OCI-LY7 (cell line): ENCODE results near the gene AP4S1.

Source experiments
- CTCF ChIP-seq: fragments of 200-600 bp; sonication (generic); conservative IDR thresholded peaks from 2 replicates; pipeline ENCODE4 v1.5.1; 2014; ENCODE audit warnings: mild to moderate bottlenecking, antibody characterized with exemption, low read length, moderate library complexity, mixed read lengths
- EZH2phosphoT487 ChIP-seq: fragments of 200-600 bp; sonication (generic); IDR thresholded peaks from 2 replicates; pipeline ENCODE4 v1.6.1; 2018; ENCODE audit warnings: low read depth, borderline replicate concordance, mild to moderate bottlenecking, mixed run types, antibody characterized with exemption, low read length, moderate library complexity, mixed read lengths

GRCh38 chr14:30998100-30998706 lies 27.2 kb upstream of the AP4S1 start:
- no peak for TF ChIP-seq CTCF
- TF ChIP-seq EZH2phosphoT487, result no peak
